Activated naive CD4-positive, alpha-beta T cell treated with Interleukin-2 at 50 U/mL for 16 hours (primary cell): ENCODE data around the gene CPM.
"Not testable (repeated sequence)": the region's sequence is repeated elsewhere in the genome, so short reads cannot be mapped to it uniquely, and the experiment has no call there.

Source experiments
- DNase-seq: peaks from one replicate; pipeline ENCODE4 v3.0.0-alpha.2; 2020

Gene CPM

GRCh38 chr12:68844788-68845695, 87.9 kb downstream of the CPM start:
- no peak for DNase-seq

- no peak for DNase-seq
These were observed 88.6 kb downstream of the CPM start for GRCh38 chr12:68844318-68844745.

GRCh38 chr12:68842784-68843567, 90.0 kb downstream of the CPM start:
- no peak for DNase-seq

GRCh38 chr12:68842123-68842522, 90.8 kb downstream of the CPM start:
- no peak for DNase-seq

- no peak for DNase-seq
These were observed 91.3 kb downstream of the CPM start for GRCh38 chr12:68841717-68842116.

- DNase-seq, result not testable (repeated sequence)
These were observed 91.8 kb downstream of the CPM start for GRCh38 chr12:68841175-68841574.

GRCh38 chr12:68839183-68840147, 93.5 kb downstream of the CPM start:
- DNase-seq, result no peak

GRCh38 chr12:68838046-68838886, 94.7 kb downstream of the CPM start:
- DNase-seq, result no peak

GRCh38 chr12:68837215-68837614, 95.8 kb downstream of the CPM start:
- no peak for DNase-seq

- DNase-seq, result no peak
These were observed 97.5 kb downstream of the CPM start for GRCh38 chr12:68835333-68835908.

GRCh38 chr12:68833508-68833907, 99.5 kb downstream of the CPM start:
- no peak for DNase-seq

GRCh38 chr12:68832504-68832867, 100.5 kb downstream of the CPM start:
- DNase-seq, result no peak

GRCh38 chr12:68831751-68832503, 101.0 kb downstream of the CPM start:
- DNase-seq, result no peak

- DNase-seq, result no peak
These were observed 101.7 kb downstream of the CPM start for GRCh38 chr12:68831272-68831671.

GRCh38 chr12:68828672-68829068, 104.3 kb downstream of the CPM start:
- DNase-seq, result no peak

- DNase-seq, result no peak
These were observed 104.9 kb downstream of the CPM start for GRCh38 chr12:68827895-68828671.

GRCh38 chr12:68825569-68826217, 107.3 kb downstream of the CPM start:
- DNase-seq, result no peak

GRCh38 chr12:68824597-68825250, 108.2 kb downstream of the CPM start:
- DNase-seq, result no peak

- DNase-seq, result no peak
These were observed 108.8 kb downstream of the CPM start for GRCh38 chr12:68824131-68824530.
